ENCODE results near the gene RABGAP1L. TPM values are rescaled to one million over a fixed set of nuclear protein-coding genes. Genes with fewer than 3 reads are reported as not detected.
A peak's percentile ranks its signal among the peaks of the same experiment; 100 is the strongest.

RABGAP1L gene
- total and polyA plus RNA-seq, 2 of the 8 experiments (the other 6 are each of a cell fraction or from before 2014, with no cell fraction given) = 33.3 to 156 TPM

DNA sequence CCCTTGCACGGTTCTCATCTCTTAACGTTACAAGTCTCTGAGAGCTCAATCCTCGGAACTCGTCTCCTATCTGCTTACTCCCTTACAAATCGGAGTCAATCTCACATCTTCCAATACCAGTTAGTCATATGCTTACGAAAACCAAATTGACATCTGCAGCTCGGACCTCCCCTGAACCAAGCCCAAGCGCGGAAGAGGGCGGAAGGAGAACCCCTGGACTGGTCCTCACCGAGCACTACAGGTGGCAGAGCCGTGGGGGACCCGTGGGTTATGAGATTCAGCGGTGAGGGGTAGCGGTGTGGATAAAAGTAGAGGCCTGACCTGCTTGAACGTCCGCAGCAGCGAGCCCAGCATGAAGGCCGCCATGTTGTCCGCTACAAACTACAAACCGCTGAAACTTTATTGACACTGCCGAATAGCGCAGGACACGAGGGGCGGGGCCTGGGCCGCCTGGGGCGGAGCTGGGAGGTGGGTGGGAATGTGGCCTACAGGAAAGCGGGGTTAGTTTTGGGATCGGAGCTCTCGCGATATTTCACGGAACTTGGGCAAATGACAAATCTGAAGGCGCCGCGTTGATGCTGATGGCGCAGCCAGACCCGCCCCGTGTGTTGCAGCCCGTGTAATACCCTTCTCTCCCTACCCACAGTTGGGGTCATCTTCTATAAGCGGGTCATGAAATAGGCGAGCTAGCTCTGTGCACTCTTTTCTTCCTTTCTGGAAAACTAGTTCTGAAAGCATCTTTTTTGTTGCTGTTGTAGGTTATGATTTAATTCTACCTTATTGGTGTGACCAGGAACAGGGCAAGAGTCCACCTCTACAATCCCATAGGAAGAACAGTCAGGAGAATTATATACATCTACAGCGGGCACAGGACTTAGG is 864.0 kb downstream of the RABGAP1L start, which contains the start of gene MRPS14 (continued):
- TF ChIP-seq BCL11A (IDR thresholded peaks at IDR 0.05; ENCODE audit: low read depth in 2 of 2, low read length in 2 of 2) = no peak
- no peak for TF ChIP-seq RAD21 (IDR thresholded peaks at IDR 0.05 in 1 of 2, conservative IDR thresholded peaks at IDR 0.05 in 1 of 2; ENCODE audit: low read depth in 2 of 2, low read length in 2 of 2)
- TF ChIP-seq RFX5 (IDR thresholded peaks at IDR 0.05; ENCODE audit: borderline replicate concordance, low read depth, low read length) = no peak
- peak; percentile 87 for TF ChIP-seq SP1 (IDR thresholded peaks at IDR 0.05; ENCODE audit: low read depth, low read length)
- peak; percentile 95 for TF ChIP-seq POLR2AphosphoS5 (IDR thresholded peaks at IDR 0.05; ENCODE audit: low read depth, low read length)
- 0 out of 2 replicates have a peak, but pooled peaks have one; percentile 13 for TF ChIP-seq GTF2F1 (IDR thresholded peaks at IDR 0.05; ENCODE audit: borderline replicate concordance, low read depth, low read length)
- peak; percentile 66 for TF ChIP-seq TAF7 (optimal IDR thresholded peaks at IDR 0.05; ENCODE audit: borderline replicate concordance, low read depth, low read length)
- no peak for TF ChIP-seq FOSL1 (IDR thresholded peaks at IDR 0.05; ENCODE audit: insufficient read depth, low read depth, low read length)
- TF ChIP-seq CREB1 (IDR thresholded peaks at IDR 0.05) = peak; percentile 95
- no peak for TF ChIP-seq JUND (IDR thresholded peaks at IDR 0.05; ENCODE audit: low read length)
- TF ChIP-seq ZNF274 (IDR thresholded peaks at IDR 0.05; ENCODE audit: borderline replicate concordance, extremely low read depth, low read length) = no peak
- TF ChIP-seq TBP (IDR thresholded peaks at IDR 0.05; ENCODE audit: low read depth, low read length) = peak; percentile 86
- TF ChIP-seq, protein P1, sequence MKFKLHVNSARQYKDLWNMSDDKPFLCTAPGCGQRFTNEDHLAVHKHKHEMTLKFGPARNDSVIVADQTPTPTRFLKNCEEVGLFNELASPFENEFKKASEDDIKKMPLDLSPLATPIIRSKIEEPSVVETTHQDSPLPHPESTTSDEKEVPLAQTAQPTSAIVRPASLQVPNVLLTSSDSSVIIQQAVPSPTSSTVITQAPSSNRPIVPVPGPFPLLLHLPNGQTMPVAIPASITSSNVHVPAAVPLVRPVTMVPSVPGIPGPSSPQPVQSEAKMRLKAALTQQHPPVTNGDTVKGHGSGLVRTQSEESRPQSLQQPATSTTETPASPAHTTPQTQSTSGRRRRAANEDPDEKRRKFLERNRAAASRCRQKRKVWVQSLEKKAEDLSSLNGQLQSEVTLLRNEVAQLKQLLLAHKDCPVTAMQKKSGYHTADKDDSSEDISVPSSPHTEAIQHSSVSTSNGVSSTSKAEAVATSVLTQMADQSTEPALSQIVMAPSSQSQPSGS (IDR thresholded peaks at IDR 0.05; ENCODE audit: low read length) = no peak
- TF ChIP-seq MAFK (IDR thresholded peaks at IDR 0.05; ENCODE audit: low read depth, low read length) = no peak
- no peak for TF ChIP-seq RXRA (IDR thresholded peaks at IDR 0.05; ENCODE audit: insufficient read depth, low read depth, low read length)
- peak in 1 of 2 experiments; percentile 92; a peak in 2 of 4 replicates for TF ChIP-seq SIN3A (conservative IDR thresholded peaks at IDR 0.05 in 1 of 2, IDR thresholded peaks at IDR 0.05 in 1 of 2; ENCODE audit: low read depth in 1 of 2, low read length in 2 of 2)
- peak; percentile 35 for TF ChIP-seq SAP30 (IDR thresholded peaks at IDR 0.05; ENCODE audit: insufficient read depth, insufficient replicate concordance, low read length)
- TF ChIP-seq POLR2A (IDR thresholded peaks at IDR 0.05; ENCODE audit: control extremely low read depth in 1 of 2, low read depth in 2 of 2, low read length in 2 of 2) = peak; percentile 83 to 97
- TF ChIP-seq KDM4A (IDR thresholded peaks at IDR 0.05; ENCODE audit: low read depth, low read length, severe bottlenecking) = peak; percentile 65
- TF ChIP-seq, protein P2, sequence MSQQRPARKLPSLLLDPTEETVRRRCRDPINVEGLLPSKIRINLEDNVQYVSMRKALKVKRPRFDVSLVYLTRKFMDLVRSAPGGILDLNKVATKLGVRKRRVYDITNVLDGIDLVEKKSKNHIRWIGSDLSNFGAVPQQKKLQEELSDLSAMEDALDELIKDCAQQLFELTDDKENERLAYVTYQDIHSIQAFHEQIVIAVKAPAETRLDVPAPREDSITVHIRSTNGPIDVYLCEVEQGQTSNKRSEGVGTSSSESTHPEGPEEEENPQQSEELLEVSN (IDR thresholded peaks at IDR 0.05) = no peak
- no peak for TF ChIP-seq EZH2 (IDR thresholded peaks at IDR 0.05; ENCODE audit: low read depth, low read length, severe bottlenecking)

Data from H1 (cell line).